SKM-1 treated with dmso at 0.1 percent for 144 hours (cell line): Measurements from ENCODE around the gene GLP1R.

Experiments
- DNase-seq: peaks from one replicate; lab custom pipeline; 2025; ENCODE audit not compliant: unreplicated experiment; lab: John Stamatoyannopoulos, UW

The GLP1R gene

GRCh38 chr6:39061588-39061987 is 13.0 kb downstream of the GLP1R start:
- no peak for DNase-seq

GRCh38 chr6:39062014-39062740 is 13.6 kb downstream of the GLP1R start:
- DNase-seq: no peak

- DNase-seq: no peak
Measured at GRCh38 chr6:39063526-39063925, 14.9 kb downstream of the GLP1R start.

- no peak for DNase-seq
Measured at GRCh38 chr6:39065561-39065960, 17.0 kb downstream of the GLP1R start.

- DNase-seq: no peak
Measured at GRCh38 chr6:39068391-39068790, 19.8 kb downstream of the GLP1R start.

- no peak for DNase-seq
Measured at GRCh38 chr6:39072830-39073229, 24.2 kb downstream of the GLP1R start.

GRCh38 chr6:39073471-39074355 is 25.1 kb downstream of the GLP1R start:
- DNase-seq: no peak

- no peak for DNase-seq
Measured at GRCh38 chr6:39074486-39074885, 25.9 kb downstream of the GLP1R start.

- no peak for DNase-seq
Measured at GRCh38 chr6:39075010-39075686, 26.6 kb downstream of the GLP1R start.

GRCh38 chr6:39075807-39076622 is 27.4 kb downstream of the GLP1R start:
- DNase-seq: no peak

- DNase-seq: no peak
Measured at GRCh38 chr6:39076623-39077535, 28.3 kb downstream of the GLP1R start.

GRCh38 chr6:39077882-39078594 is 29.5 kb downstream of the GLP1R start:
- DNase-seq: no peak

- no peak for DNase-seq
Measured at GRCh38 chr6:39078695-39079094, 30.1 kb downstream of the GLP1R start.

GRCh38 chr6:39079197-39080125 is 30.9 kb downstream of the GLP1R start:
- DNase-seq: no peak

- DNase-seq: no peak
Measured at GRCh38 chr6:39080246-39080875, 31.8 kb downstream of the GLP1R start.

GRCh38 chr6:39082310-39082709 is 33.7 kb downstream of the GLP1R start:
- no peak for DNase-seq

- DNase-seq: no peak
Measured at GRCh38 chr6:39083231-39083634, 34.7 kb downstream of the GLP1R start.

- DNase-seq: no peak
Measured at GRCh38 chr6:39084506-39084905, 35.9 kb downstream of the GLP1R start.
